CD4-positive, alpha-beta T cell treated with Interleukin-6 at 100 ng/mL for 8 hours (primary cell): ENCODE data around the gene TULP3.
"Not testable (repeated sequence)": the region's sequence is repeated elsewhere in the genome, so short reads cannot be mapped to it uniquely, and the experiment has no call there.

ENCODE experiments used
- DNase-seq: peaks from one replicate; pipeline ENCODE4 v3.0.0-alpha.2; 2020; ENCODE audit warnings: mixed read lengths, low spot score

Gene TULP3, protein sequence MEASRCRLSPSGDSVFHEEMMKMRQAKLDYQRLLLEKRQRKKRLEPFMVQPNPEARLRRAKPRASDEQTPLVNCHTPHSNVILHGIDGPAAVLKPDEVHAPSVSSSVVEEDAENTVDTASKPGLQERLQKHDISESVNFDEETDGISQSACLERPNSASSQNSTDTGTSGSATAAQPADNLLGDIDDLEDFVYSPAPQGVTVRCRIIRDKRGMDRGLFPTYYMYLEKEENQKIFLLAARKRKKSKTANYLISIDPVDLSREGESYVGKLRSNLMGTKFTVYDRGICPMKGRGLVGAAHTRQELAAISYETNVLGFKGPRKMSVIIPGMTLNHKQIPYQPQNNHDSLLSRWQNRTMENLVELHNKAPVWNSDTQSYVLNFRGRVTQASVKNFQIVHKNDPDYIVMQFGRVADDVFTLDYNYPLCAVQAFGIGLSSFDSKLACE

DNA sequence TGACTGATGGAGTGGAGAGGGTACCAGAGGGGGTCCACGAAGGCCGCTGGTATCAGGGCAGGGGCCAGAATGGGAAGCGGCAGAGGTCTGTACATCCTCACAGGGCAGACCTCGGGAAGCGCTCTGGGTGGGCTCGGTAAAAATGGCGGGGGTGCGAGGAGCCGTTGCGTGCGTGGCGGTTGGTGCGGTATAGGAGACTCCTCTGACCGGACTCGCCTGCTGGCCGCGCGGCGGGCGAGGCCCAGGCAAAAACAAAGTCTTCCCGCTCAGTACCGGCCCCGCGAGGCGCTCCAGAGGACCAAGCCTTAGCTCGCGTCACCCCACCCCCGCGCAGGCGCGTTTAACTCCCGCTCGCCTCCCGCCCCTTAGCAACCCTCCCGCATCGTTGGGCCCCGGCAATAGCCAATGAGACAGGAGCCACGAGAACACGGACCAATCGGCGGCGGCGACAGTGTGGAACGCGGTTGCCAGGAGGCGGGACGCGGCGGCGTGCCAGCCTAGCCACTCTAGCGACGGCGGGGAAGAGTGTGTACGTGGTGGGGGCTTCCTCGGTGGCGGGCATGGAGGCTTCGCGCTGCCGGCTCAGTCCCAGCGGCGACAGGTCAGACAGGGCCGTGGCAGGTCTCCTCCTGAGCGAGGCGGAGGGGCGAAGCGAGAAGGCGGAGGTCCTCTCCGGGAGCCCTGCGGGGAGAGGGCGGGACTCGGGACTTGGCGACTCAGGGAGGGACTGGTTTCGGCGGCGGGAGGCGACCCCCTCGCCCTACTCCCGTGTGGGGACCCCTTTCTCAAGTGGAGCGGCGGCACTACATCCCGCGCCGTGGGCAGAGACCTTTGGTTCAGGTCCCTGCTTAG lies at the start of gene TULP3:
TSS of gene TULP3 (plus strand) at position 504 of the 852 bp plus-strand sequence. CDS start at position 561, 57 bp downstream.
- DNase-seq, result peak; percentile 98

DNA sequence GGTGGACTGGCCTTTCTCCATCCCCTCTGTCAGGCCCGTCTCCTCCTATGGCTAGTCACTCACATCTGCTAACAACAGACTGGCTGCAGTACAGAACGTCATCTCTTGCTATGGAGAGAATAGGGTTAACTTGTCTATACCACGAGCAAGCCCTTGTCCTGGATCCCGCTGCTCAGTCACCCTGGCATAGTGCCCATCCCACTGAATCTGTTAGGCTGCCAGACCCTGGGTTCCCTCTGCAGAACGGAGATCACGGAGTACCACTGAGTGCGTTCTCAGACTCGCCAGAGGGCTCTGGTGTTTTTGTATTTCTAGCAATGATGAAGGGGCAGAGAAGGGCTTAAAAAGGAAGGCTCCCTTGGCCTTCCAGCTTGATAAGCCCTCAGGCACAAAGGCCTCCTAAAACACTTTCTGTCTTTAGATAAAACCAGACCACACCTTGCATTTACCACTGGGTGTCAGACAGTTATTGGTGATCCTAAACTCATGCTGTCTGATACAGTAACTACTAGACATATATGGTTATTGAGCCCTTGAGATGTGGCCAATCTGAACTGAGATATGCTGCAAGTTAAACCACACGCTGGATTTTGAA lies 49.5 kb upstream of the TULP3 start:
- DNase-seq, result no peak

DNA sequence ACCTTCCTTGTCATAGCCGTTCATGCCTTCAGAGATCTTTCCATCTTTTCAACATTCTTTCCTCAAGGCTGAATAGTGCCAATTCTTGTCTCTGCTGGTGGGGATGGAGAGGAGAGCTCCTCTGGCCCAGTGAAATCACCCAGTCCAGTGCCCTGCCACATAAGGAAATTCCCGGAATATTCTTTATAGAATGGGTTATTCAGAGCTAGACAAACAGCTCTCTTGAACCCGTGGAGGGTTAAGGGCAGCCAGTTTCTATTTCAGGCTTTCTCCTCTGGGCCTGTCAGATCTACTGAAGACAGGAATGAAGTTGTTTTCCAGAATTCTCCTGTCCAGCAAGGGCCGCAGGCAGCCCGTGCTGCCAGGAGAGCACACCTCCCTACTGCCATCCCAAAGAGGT lies 47.7 kb upstream of the TULP3 start:
- no peak for DNase-seq

DNA sequence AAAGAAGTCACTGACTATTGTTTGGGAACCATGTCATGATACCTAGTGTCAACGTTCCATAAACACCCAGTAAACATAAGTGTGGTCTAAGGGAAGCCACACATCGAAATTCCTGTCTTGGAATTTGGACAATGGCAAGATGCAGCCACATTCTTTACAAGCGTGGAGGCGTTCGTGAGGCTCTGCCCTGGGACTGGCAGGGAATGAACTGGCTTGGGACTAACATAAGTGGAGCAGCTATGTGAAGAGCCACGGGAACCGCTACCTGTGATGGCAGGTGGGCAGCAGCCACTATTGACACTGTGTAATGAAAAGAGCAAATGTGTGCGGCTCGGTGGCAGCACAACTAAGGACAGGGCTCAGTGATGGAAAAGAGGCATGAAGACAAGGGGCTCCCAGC lies 45.9 kb upstream of the TULP3 start:
- DNase-seq, result no peak

DNA sequence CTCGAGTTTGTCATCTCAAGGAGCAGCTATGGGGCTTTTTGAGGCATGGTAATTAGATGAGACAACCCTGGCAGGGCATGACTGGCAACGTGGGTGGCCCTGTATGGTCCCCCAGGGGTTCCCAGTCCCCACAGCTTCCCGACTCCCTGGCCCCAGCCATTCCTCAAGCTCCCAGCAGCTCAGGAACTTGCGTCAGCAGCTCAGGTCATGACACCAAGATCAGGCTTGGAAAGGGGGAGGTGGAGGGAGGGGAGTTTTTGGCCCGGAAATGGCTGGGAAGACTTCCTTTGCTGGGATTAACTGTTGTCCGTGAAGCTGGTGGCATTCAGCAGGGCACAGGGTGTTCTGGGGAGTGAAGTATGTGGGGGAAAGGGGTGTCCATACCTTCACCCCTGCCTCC lies 45.4 kb upstream of the TULP3 start:
- DNase-seq, result no peak

DNA sequence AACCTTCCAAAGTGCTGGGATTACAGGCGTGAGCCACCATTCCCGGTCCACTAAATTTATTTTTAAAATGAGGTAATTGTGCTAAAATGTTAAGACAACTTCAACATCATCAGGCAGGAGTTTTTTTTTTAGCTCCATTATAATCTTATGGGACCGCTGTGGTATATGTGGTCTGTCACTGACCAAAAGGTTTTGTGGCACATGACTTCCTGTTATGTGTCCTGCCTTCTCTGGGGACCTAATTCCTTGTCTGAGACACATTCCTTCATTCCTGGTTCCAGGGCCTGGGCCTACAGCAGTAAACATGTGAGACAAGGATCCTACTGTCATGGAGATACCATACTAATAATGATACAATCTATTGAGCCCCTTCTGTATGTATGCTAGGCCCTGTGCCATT lies 38.8 kb upstream of the TULP3 start:
- DNase-seq, result no peak

DNA sequence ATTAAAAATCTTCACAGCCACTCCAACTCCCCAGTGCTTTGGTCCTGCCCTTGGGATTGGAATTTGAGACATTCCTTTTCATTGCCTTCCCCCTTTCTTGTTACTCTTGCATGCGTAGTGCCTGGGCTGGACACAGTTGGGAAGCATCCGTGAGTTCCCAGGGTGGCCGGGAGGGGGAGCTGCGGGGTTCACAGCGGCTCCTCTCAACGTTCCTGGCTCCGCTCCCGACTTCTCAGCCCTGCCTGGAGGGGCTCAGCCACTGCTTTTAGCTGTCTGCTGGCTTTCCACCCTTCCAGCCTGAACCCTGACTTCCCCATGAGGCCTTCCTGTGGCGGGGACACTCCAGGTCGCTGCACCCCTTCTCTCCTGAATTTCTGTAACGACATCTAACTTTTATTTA lies 37.1 kb upstream of the TULP3 start:
- DNase-seq, result peak; percentile 32

DNA sequence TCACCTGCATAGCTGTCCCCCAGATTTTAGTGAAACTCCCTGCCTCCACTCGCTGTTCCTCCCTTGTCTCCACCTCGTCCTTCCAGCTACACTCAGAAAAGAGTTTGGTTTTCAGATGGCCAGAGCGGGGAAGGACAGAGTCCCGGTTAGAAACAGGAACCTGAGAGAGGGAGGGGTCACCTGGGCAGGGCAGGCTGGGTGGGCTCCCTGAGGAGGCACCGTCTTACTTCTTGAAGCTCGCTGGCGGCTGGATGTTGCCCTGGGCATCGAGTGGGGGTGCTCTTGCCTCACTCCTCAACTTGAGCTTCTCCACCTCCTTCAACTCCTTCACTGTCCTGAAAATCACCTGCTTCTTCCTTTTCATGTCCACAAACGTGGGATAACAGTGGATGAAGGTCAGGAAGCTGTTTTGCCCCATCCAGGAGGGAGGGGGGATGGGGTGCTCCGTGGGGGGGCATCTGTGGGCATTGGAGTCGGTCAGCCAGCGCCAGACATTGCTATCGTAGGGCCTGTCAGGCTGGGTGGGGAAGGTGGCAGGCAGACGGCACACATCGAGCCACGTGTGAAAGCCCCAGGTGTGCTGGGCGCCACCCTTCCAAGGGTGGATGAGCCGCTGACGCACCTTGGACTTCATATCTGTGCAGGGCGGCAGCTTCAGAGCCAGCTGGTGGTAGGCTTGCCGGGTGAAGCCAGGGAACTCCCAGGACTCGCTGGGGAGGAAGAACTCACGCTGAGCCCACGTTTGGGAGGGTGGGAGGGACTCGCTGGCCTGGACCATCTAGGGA lies 35.8 kb upstream of the TULP3 start:
- no peak for DNase-seq

DNA sequence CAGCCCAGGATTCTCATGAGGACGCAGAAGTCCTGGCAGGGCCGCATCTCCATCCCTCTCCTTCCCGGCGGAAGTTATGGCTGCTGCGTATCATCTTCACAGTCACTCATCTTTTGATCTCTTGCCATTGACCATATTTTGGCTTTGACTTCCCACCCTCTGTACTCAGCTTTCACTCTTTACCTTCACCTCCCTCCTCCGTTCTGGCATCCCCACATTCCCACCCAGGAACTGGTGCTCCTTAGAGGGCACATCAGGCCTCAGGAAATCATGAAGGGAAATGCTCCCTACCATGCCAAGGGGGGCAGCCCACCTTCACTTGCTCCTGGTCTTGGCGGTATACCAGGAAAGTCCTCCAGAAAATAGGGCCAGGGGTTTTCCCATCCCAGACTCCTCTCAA lies 35.1 kb upstream of the TULP3 start:
- DNase-seq, result no peak

DNA sequence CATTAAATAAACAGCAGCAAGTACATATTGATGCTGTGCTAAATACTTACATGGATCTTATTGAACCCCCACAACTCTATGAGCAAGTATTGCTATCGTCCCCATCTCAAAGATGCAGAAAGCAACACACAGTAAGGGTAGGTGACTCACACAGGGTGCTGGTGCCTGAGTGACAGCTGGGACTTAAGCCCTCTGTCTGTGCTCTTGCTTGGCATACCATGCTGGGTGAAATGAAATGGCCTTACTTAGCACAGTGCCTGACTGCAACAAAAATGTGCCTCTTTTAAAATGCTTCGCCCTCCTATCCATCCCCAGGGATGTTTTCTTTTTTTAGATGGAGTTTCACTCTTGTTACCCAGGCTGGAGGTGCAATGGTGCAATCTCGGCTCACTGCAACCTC lies 34.6 kb upstream of the TULP3 start:
- no peak for DNase-seq

DNA sequence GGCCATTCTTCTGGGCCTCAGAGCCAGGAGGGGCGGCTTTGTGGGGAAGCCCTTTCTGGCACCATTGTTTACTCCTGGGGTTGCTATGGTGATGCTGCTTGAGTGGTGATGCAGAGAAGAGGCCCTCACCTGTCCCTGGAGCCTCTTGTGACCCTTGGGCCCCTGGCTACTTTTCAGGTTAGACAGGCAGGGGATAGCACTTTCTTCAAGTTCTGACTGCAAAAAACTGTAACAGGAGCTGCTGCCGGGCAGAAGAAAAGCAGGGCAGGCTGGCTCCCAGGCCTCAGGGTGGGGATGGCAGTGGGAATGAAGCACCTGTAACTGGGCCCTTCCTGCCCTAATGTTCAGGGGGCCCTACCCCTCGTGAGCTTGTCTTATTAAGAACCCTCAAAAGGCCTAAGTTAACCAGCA lies 33.7 kb upstream of the TULP3 start, which contains the start of gene TEX52:
TSS of gene TEX52 (minus strand) at position 19 of the 411 bp plus-strand sequence. CDS start at position 6, 13 bp downstream.
- no peak for DNase-seq

DNA sequence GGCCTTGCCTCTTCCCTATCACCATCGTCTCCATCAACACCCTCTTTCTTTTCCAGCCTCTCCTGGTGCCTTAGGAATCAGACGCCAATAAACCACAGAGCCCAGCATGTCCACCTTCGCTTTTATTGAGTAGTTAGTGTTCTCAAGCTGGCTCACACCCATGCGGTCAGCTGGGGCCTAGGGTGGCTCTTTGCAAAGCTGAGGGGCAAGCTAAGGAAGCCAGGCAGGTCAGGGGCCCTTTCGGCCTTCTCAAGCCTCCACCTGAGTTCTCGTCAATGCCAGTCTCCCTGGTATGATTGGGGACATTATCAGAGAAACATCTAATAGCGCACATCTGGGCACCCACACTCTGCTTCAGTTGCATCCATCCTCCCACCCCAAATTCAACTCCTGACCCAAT lies 33.1 kb upstream of the TULP3 start:
- DNase-seq, result no peak

DNA sequence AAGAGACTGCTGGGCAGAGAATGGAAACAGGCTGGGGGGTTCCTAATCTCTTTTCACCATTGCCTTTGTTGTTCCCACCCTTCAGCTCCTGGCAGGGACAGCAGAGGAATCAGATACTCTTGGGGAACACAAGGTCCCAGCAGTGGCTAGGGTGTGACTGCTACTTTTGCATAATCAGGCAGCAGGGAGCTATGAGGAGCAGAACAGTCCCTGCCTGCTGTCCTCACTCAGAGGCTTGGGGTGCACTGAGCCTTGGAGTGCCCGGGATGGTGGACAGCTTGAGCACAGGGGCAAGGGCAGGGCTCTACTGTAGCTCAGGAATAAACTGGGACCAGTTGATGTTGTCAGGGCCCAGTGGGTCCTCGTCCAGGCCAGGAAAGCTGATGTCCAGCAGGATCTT lies 32.4 kb upstream of the TULP3 start:
- no peak for DNase-seq

DNA sequence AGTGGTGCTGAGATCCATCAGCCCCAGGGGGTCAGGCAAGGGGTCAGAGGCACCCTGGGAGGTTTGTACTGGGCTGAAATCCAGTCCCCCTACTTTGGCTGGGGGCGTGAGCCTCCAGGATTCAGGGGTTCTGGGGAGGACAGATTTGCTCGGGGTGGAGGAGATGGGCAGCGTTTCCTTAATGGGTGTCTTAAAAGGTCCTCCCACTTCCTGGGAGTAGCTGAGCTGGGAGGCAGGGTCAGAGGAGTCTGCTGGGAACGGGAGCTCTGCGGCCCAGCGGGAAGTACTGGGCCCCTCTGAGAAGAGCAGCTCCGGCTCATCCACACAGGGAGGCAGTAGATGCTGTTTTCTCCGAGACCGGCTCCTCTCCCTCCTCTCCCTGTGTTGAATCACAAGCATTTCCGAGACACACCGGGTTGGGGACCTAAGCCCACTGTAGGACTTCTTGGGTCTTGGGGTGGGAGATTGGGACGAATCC lies 31.7 kb upstream of the TULP3 start:
- DNase-seq, result no peak

DNA sequence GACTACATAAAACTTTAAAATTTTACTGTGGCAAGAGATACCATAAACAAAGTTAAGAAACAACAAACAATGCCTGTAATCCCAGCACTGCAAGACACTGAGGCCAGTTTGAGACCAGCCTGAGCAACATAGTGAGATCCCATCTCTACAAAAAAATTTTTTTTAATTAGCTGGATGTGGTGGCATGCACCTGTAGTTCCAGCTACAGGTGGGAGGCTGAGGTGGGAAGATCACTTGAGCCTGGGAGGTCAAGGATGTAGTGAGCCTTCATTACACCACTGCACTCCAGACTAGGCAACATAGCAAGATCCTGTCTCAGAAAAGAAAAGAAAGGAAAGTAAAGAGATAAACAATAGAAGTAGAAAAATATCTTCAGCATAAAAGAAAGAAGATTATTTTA lies 30.5 kb upstream of the TULP3 start:
- DNase-seq, result no peak

DNA sequence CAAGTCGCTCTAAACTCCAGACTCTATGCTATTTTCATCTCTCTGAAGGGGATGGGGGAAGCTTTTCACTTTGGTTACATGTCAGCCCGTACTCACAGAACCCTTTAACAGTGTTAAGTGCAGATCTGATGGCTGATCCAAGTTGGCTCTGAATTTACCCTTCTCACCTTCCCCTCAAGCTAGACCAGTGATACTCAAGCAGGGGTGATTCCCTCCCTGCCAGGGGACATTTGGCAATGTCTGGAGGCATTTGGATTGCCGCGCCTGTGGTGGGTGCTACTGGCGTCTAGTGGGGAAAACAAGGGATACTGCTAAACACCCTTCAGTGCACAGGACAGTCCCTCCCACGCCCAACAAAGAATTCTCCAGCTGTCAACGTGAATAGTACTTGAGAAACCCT lies 27.8 kb upstream of the TULP3 start:
- DNase-seq, result no peak

DNA sequence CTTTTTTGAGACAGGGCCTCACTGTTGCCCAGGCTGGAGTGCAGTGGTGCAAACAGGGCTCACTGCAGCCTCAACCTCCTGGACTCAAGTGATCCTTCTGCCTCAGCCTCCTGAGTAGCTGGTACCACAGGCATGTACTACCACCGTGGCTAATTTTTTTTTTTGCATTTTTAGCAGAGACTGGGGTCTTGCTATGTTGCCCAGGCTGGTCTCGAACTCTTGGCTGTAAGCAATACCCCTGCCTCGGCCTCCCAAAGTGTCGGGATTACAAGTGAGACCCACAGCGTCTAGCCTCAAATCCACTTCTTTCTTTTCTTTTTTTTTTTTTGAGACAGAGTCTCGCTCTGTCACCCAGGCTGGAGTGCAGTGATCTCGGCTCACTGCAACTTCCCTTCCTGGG lies 27.3 kb upstream of the TULP3 start:
- DNase-seq, result not testable (repeated sequence)

DNA sequence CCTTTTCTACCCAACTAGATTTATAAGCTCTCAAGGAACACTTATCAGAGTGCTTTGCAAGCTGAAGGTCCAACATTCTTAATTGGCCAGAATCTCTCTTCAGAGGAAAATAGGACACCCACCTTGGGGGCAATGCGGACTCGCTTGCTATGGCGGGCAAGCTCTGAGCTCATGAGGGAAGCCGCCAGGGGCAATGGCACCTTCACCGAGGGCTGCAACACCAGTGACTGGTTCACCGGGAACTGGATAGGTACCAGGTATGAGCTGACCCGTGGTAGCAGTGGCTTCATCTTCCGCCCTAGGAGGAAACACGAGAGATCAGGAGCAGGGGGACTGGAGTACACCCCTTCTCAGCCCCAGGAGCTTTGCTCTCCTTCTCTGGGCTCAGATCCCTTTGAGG lies 26.5 kb upstream of the TULP3 start:
- DNase-seq, result no peak

DNA sequence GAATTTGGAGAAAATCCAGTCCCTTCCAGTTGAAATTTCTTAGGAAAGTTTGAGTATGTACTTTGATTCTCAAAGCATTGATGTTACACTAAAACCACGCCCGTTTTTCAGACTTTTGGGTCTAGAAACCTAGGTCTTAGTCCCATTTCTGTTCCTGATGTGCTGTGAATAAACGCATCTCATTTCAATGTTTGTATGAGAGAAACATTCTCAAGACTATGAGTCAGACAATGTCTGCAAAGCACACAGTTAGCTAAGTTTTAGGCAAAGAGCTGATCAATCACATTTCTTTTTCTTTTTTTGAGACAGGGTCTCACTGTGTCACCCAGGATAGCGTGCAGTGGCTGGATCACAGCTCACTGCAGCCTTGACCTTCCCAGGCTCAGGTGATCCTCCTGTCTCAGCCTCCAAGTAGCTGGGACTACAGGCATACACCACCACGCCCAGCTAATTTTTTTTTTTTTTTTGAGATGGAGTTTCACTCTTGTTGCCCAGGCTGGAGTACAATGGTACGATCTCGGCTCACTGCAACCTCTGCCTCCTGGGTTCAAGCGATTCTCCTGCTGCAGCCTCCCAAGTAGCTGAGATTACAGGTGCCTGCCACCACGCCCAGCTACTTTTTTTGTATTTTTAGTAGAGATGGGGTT lies 21.6 kb upstream of the TULP3 start:
- not testable (repeated sequence) for DNase-seq

DNA sequence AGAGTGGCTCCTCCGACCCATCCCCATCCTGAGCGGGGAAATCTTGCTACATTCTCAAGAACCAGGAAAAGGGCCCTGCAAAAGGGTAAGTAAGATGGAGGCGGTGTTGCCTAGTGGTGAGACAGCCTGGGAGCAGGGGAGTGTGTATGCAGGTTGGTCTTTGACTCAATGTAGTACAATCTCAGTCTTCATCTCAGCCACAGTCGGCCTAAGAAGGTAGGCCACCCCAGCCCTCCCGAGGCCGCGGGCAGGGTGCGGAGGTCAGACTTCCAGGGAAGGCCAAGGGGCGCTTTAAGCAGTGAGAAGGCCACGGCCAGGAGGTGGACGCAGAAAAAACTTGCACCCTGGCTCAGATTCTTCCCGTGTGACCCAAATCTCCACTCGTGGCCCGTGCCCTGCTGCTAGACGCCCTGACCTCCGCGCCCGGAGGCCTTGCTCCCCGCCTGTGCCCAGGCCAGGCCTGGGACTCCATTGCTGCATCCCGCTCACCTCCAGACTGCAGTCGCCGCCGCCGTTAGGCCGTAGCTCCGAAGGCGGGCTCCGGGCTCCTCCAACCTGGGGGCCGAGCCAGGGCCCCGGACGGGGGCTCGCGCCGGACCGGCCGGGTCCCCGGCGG lies 14.2 kb upstream of the TULP3 start:
- no peak for DNase-seq
